Right lobe of liver (tissue), 6 donors: ENCODE results near the gene TMEM38B. TPM values are rescaled to one million over a fixed set of nuclear protein-coding genes. Genes with fewer than 3 reads are reported as not detected.
A peak's percentile ranks its signal among the peaks of the same experiment; 100 is the strongest.

Source experiments
- ATAC-seq, 4 donors: fragments of 200-7000 bp; cut with Tn5 transposase; one replicate each; pipeline ENCODE4 v1.9.1; 2020; ENCODE audit warnings: mild to moderate bottlenecking in 4 of 4, moderate library complexity in 4 of 4
- DNase-seq, 3 donors: peaks; one replicate each; pipeline ENCODE4 v3.0.0-alpha.2; 2020
- H3K27ac ChIP-seq, 3 donors: fragments of 200-600 bp; one replicate each; pipeline ENCODE4 v1.8.0; 2022
- H3K27me3 ChIP-seq, 2 donors: fragments of 200-600 bp; one replicate each; pipeline ENCODE4 v1.8.0; 2022
- H3K36me3 ChIP-seq, 4 donors: fragments of 200-600 bp; sonication (generic) in 1 of 4; one replicate each; pipeline versions ENCODE4 v1.5.1 to v1.8.0; 2017 to 2022; ENCODE audit warnings: control low read depth in 1 of 4
- H3K4me1 ChIP-seq, 4 donors: fragments of 200-600 bp; sonication (generic) in 1 of 4; one replicate each; pipeline versions ENCODE4 v1.5.1 to v1.8.0; 2017 to 2022; ENCODE audit warnings: control low read depth in 1 of 4
- H3K4me3 ChIP-seq, 3 donors: fragments of 200-600 bp; one replicate each; pipeline ENCODE4 v1.8.0; 2022
- H3K9me3 ChIP-seq, 4 donors: fragments of 200-600 bp; sonication (generic) in 1 of 4; one replicate each; pipeline versions ENCODE4 v1.5.1 to v1.8.0; 2017 to 2022; ENCODE audit warnings: control low read depth in 1 of 4
- POLR2A ChIP-seq: fragments of 450-650 bp; IDR thresholded peaks from one replicate; pipeline ENCODE4 v1.6.1; 2017; ENCODE audit warnings: antibody characterized with exemption, mild to moderate bottlenecking
- WGBS: methylation state at CpG from one replicate; pipeline ENCODE4 v1.1.6; 2018; ENCODE audit warnings: low coverage, low lambda C conversion rate; ENCODE audit not compliant: insufficient coverage; ENCODE audit errors: missing lambda C conversion rate; 5-methylcytosine and 5-hydroxymethylcytosine counted together
- intact Hi-C, 2 donors: fragments of 100-400 bp; cut with DNase I; formaldehyde crosslinking; loops; one replicate each; pipeline versions ENCODE4 v1.11.2 to v1.14.1; 2022
- total RNA-seq, 6 experiments: library from RNA; depleted of rRNA in 2 of 6; stranded (reverse); fragments of >200 nt in 2 of 6; fragmentation: NEBNext Ultra II Directional in 3 of 6; extraction: Animal tissue kit (Norgen Biotek cat#: 25700) in 3 of 6; gene quantifications; one replicate each; pipeline versions ENCODE4 v1.1.0 to v1.2.4, GENCODE V29; 2016 to 2023
- TF ChIP-seq, protein P1 (sequence below), 4 donors: fragments of 200-600 bp in 3 of 4; fragments of 450-650 bp in 1 of 4; IDR thresholded peaks; one replicate each; pipeline versions ENCODE4 v1.5.1 to v1.8.0; 2016 to 2022; ENCODE audit warnings: antibody characterized with exemption in 4 of 4, mild to moderate bottlenecking in 2 of 4
- donor health status: DM: no; HTN: yes; CAD: no.
- donor health status: DM: no; HTN: no; CAD: no.
- donor health status: DM: no; HTN: no; CAD: no.
- donor health status: DM: no; HTN: yes; CAD: no.
- donor health status: DM: no; HTN: yes; CAD: no.

TMEM38B gene
- total RNA-seq, 6 experiments from 2014 or later, result 9.5 to 16.9 (median 11.9) TPM

DNA sequence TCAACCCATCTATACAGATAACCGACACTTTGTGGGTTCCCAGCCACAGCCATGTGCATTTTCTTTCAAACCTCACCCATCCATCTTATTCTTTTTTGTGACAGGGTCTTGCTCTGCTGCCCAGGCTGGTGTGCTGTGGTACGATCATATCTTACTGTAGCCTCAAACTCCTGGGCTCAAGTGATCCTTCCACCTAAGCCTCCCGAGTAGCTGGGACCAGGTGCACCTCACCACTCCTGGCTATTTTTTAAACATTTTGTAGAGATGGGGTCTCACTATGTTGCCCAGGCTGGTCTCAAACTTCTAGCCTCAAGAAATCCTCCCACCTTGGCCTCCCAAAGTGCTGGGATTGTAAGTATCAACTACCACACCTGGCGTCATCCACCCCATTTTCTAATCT, 7.4 kb upstream of the TMEM38B start:
- H3K4me1 ChIP-seq, result no peaks in the 10 kb centered on the region
- 98% methylated on average over 4 of the region's 4 CpGs for WGBS
- intact Hi-C loops, result no loop called here
- TF ChIP-seq, protein P1, sequence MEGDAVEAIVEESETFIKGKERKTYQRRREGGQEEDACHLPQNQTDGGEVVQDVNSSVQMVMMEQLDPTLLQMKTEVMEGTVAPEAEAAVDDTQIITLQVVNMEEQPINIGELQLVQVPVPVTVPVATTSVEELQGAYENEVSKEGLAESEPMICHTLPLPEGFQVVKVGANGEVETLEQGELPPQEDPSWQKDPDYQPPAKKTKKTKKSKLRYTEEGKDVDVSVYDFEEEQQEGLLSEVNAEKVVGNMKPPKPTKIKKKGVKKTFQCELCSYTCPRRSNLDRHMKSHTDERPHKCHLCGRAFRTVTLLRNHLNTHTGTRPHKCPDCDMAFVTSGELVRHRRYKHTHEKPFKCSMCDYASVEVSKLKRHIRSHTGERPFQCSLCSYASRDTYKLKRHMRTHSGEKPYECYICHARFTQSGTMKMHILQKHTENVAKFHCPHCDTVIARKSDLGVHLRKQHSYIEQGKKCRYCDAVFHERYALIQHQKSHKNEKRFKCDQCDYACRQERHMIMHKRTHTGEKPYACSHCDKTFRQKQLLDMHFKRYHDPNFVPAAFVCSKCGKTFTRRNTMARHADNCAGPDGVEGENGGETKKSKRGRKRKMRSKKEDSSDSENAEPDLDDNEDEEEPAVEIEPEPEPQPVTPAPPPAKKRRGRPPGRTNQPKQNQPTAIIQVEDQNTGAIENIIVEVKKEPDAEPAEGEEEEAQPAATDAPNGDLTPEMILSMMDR (IDR thresholded peaks at IDR 0.05), result no peak
- no peak for TF ChIP-seq POLR2A
- H3K4me3 ChIP-seq, result no peak overlapping the region
- H3K27me3 ChIP-seq, result no peaks in the 10 kb centered on the region
- no peaks in the 10 kb centered on the region for H3K9me3 ChIP-seq
- DNase-seq (no peak), ATAC-seq (no peak)
- H3K36me3 ChIP-seq, result no peaks in the 10 kb centered on the region
- no peak overlapping the region for H3K27ac ChIP-seq

GRCh38 chr9:105690742-105691141, 3.6 kb upstream of the TMEM38B start:
- H3K9me3 ChIP-seq, result no peaks in the 10 kb centered on the region
- H3K36me3 ChIP-seq, result no peaks in the 10 kb centered on the region
- H3K27me3 ChIP-seq, result no peaks in the 10 kb centered on the region
- H3K27ac ChIP-seq, result no peak overlapping the region
- intact Hi-C loops, result no loop called here
- TF ChIP-seq, protein P1 (IDR thresholded peaks at IDR 0.05), result peak; percentile 53 to 61 (median 58)
- TF ChIP-seq POLR2A, result no peak
- DNase-seq (no peak), ATAC-seq (peak in 1 of 4 donors; percentile 12)
- H3K4me3 ChIP-seq, result no peak overlapping the region
- peaks cover 0 to 6% (median 2%) of the 10 kb centered on the region in 4 donors for H3K4me1 ChIP-seq
- 16% methylated on average over 2 of the region's 2 CpGs for WGBS

- H3K27me3 ChIP-seq, result no peaks in the 10 kb centered on the region
- H3K27ac ChIP-seq, result no peak overlapping the region
- intact Hi-C loops, result no loop called here
- peaks cover 0 to 6% (median 3%) of the 10 kb centered on the region in 4 donors for H3K4me1 ChIP-seq
- DNase-seq (no peak), ATAC-seq (peak; percentile 12 to 34 (median 22))
- H3K4me3 ChIP-seq, result peak overlapping the region; percentile 73 to 85 (median 84)
- 2% methylated on average over 15 of the region's 15 CpGs for whole genome bisulfite sequencing
- no peaks in the 10 kb centered on the region for H3K36me3 ChIP-seq
- TF ChIP-seq, protein P1 (IDR thresholded peaks at IDR 0.05), result no peak
- no peak for TF ChIP-seq POLR2A
- H3K9me3 ChIP-seq, result no peaks in the 10 kb centered on the region
These were observed 729 bp upstream of the TMEM38B start for GRCh38 chr9:105693435-105694189.

GRCh38 chr9:105694848-105695581, 674 bp downstream of the TMEM38B start:
- Histone ChIP-seq H3K4me3 (peak overlapping the region; percentile 73 to 85 (median 84)), H3K36me3 (no peaks in the 10 kb centered on the region), H3K9me3 (no peaks in the 10 kb centered on the region), H3K27me3 (no peaks in the 10 kb centered on the region), H3K4me1 (peaks cover 0 to 6% (median 3%) of the 10 kb centered on the region in 4 donors), H3K27ac (peak overlapping the region; percentile 30 to 60 (median 44))
- TF ChIP-seq POLR2A, result no peak
- TF ChIP-seq, protein P1 (IDR thresholded peaks at IDR 0.05), result no peak
- intact Hi-C loops, result no loop called here
- peak; percentile 74 to 80 (median 75) for DNase-seq
- under 1% methylated on average over 19 of the region's 42 CpGs for WGBS
- peak; percentile 80 to 83 (median 81) for ATAC-seq
